HG02840 (cell line): Measurements from ENCODE around the gene AKR1C3.
"Not testable (repeated sequence)": the region's sequence is repeated elsewhere in the genome, so short reads cannot be mapped to it uniquely, and the experiment has no call there.

Experiments used
- ATAC-seq: cut with Tn5 transposase; IDR thresholded peaks from one replicate; pipeline ENCODE4 v1.9.1; 2021; ENCODE audit warnings: mild to moderate bottlenecking, moderate library complexity, moderate number of reproducible peaks; ENCODE audit not compliant: unreplicated experiment, low FRiP score

The AKR1C3 gene

GRCh38 chr10:5094265-5095205 lies at the start of gene AKR1C3:
Gene AKR1C3 (plus strand): TSS chr10:5094414. CDS start chr10:5094445, 31 bp downstream.
- ATAC-seq = no peak

GRCh38 chr10:5045095-5045494 lies 49.1 kb upstream of the AKR1C3 start:
- no peak for ATAC-seq

GRCh38 chr10:5046410-5046809 lies 47.8 kb upstream of the AKR1C3 start:
- ATAC-seq = no peak

GRCh38 chr10:5047055-5047454 lies 47.2 kb upstream of the AKR1C3 start:
- ATAC-seq = not testable (repeated sequence)

- ATAC-seq = no peak
Observed at GRCh38 chr10:5047912-5048628, 46.1 kb upstream of the AKR1C3 start.

GRCh38 chr10:5052951-5053500 lies 41.2 kb upstream of the AKR1C3 start:
- ATAC-seq = not testable (repeated sequence)

GRCh38 chr10:5054831-5055230 lies 39.4 kb upstream of the AKR1C3 start:
- ATAC-seq = not testable (repeated sequence)

GRCh38 chr10:5059267-5059666 lies 34.9 kb upstream of the AKR1C3 start:
- not testable (repeated sequence) for ATAC-seq

- not testable (repeated sequence) for ATAC-seq
Observed at GRCh38 chr10:5060791-5061190, 33.4 kb upstream of the AKR1C3 start.

GRCh38 chr10:5064656-5065055 lies 29.6 kb upstream of the AKR1C3 start:
- no peak for ATAC-seq

- no peak for ATAC-seq
Observed at GRCh38 chr10:5068274-5068984, 25.8 kb upstream of the AKR1C3 start.

GRCh38 chr10:5070648-5071410 lies 23.4 kb upstream of the AKR1C3 start:
- no peak for ATAC-seq

GRCh38 chr10:5071411-5072198 lies 22.6 kb upstream of the AKR1C3 start:
- ATAC-seq = no peak

- no peak for ATAC-seq
Observed at GRCh38 chr10:5073659-5074058, 20.6 kb upstream of the AKR1C3 start.

- ATAC-seq = no peak
Observed at GRCh38 chr10:5076615-5077014, 17.6 kb upstream of the AKR1C3 start.

GRCh38 chr10:5078547-5079180 lies 15.6 kb upstream of the AKR1C3 start:
- ATAC-seq = no peak

- ATAC-seq = no peak
Observed at GRCh38 chr10:5079306-5079830, 14.8 kb upstream of the AKR1C3 start.

- ATAC-seq = no peak
Observed at GRCh38 chr10:5079836-5080235, 14.4 kb upstream of the AKR1C3 start.
